IMR-90 (cell line): Measurements from ENCODE around the gene CFAP61. TPM values are rescaled to one million over a fixed set of nuclear protein-coding genes. Genes with fewer than 3 reads are reported as not detected.

Experiments
- ATAC-seq: fragments of 200-7000 bp; cut with Tn5 transposase; 2 replicates; pipeline ENCODE4 v1.9.1; 2020; ENCODE audit warnings: low read depth, mild to moderate bottlenecking, moderate library complexity
- BruUV-seq: library from RNA; stranded (reverse); fragments of 400-500 nt; replicated peaks from 2 replicates; lab custom pipeline; 2021; lab: Mats Ljungman, UMichigan
- CTCF ChIA-PET: fragments of 300-600 bp; formaldehyde crosslinking; extraction: SDS; loops from one replicate; lab custom pipeline; 2021; ENCODE audit warnings: antibody characterized with exemption; lab: Yijun Ruan, JAX
- POLR2A ChIA-PET: fragments of 300-600 bp; sonication (Branson Sonifier 250); formaldehyde crosslinking; loops from one replicate; lab custom pipeline; 2022; ENCODE audit warnings: antibody characterized with exemption; ENCODE audit not compliant: unreplicated experiment; lab: Charles Lee
- DNase-seq: peaks from one replicate; pipeline ENCODE4 v3.0.0; 2013
- H2AFZ ChIP-seq: replicated peaks from 2 replicates; pipeline ENCODE3; 2013; ENCODE audit warnings: low read length, mild to moderate bottlenecking; ENCODE audit not compliant: poor library complexity
- H2AK5ac ChIP-seq: 2 replicates; pipeline ENCODE4 v1.6.1; 2013; ENCODE audit warnings: low read depth, low read length, inconsistent platforms
- H2AK9ac ChIP-seq: replicated peaks from 2 replicates; pipeline ENCODE3; 2013; ENCODE audit warnings: mild to moderate bottlenecking, low read depth, low read length, moderate library complexity; ENCODE audit not compliant: poor library complexity
- H2BK120ac ChIP-seq: 2 replicates; pipeline ENCODE4 v1.6.1; 2013; ENCODE audit warnings: low read depth, low read length, inconsistent platforms
- H2BK15ac ChIP-seq: 3 replicates; pipeline ENCODE4 v1.6.1; 2013; ENCODE audit warnings: low read depth, low read length, inconsistent platforms
- H2BK20ac ChIP-seq: 2 replicates; pipeline ENCODE4 v1.6.1; 2013; ENCODE audit warnings: low read depth, mild to moderate bottlenecking, inconsistent platforms, low read length, moderate library complexity
- H2BK5ac ChIP-seq: 2 replicates; pipeline ENCODE4 v1.6.1; 2013; ENCODE audit warnings: mild to moderate bottlenecking, low read depth, low read length, inconsistent platforms; ENCODE audit not compliant: poor library complexity, severe bottlenecking
- H3K14ac ChIP-seq: replicated peaks from 2 replicates; pipeline ENCODE4 v1.6.1; 2013; ENCODE audit warnings: low read depth, low read length, inconsistent platforms
- H3K18ac ChIP-seq: 2 replicates; pipeline ENCODE4 v1.6.1; 2013; ENCODE audit warnings: low read depth, low read length, control low read depth
- H3K23ac ChIP-seq: 2 replicates; pipeline ENCODE4 v1.6.1; 2013; ENCODE audit warnings: low read depth, low read length, inconsistent platforms
- H3K27ac ChIP-seq: 2 replicates; pipeline ENCODE4 v1.5.1; 2013; ENCODE audit warnings: mild to moderate bottlenecking, control low read depth, low read length; ENCODE audit not compliant: insufficient read depth
- H3K27me3 ChIP-seq: 2 replicates; pipeline ENCODE4 v1.6.1; 2013; ENCODE audit warnings: low read length; ENCODE audit not compliant: control insufficient read depth, insufficient read depth
- H3K36me3 ChIP-seq: 2 replicates; pipeline ENCODE4 v1.6.1; 2013; ENCODE audit warnings: low read length, mixed read lengths; ENCODE audit not compliant: control insufficient read depth, insufficient read depth
- H3K4ac ChIP-seq: 2 replicates; pipeline ENCODE4 v1.6.1; 2013; ENCODE audit warnings: low read depth, low read length, inconsistent platforms
- H3K4me1 ChIP-seq: 2 replicates; pipeline ENCODE4 v1.6.1; 2013; ENCODE audit warnings: low read length, mixed read lengths; ENCODE audit not compliant: control insufficient read depth, insufficient read depth
- H3K4me2 ChIP-seq: 2 replicates; pipeline ENCODE4 v1.6.1; 2013; ENCODE audit warnings: low read depth, mild to moderate bottlenecking, control low read depth, low read length, moderate library complexity
- H3K4me3 ChIP-seq: 2 replicates; pipeline ENCODE4 v1.5.1; 2013; ENCODE audit warnings: low read depth, mild to moderate bottlenecking, control low read depth, low read length, moderate library complexity; ENCODE audit not compliant: insufficient read depth
- H3K56ac ChIP-seq: 2 replicates; pipeline ENCODE4 v1.6.1; 2013; ENCODE audit warnings: low read length, inconsistent platforms; ENCODE audit not compliant: insufficient read depth; ENCODE audit errors: extremely low read depth
- H3K79me1 ChIP-seq, 2 experiments: 2 replicates each; pipeline ENCODE4 v1.6.1; 2013; ENCODE audit warnings: low read length in 2 of 2, inconsistent platforms in 1 of 2, low read depth in 1 of 2
- H3K9ac ChIP-seq: 2 replicates; pipeline ENCODE4 v1.6.1; 2013; ENCODE audit warnings: low read depth, low read length, control low read depth
- H3K9me1 ChIP-seq: 2 replicates; pipeline ENCODE4 v1.6.1; 2013; ENCODE audit warnings: low read length, inconsistent platforms; ENCODE audit not compliant: insufficient read depth
- H3K9me3 ChIP-seq: 2 replicates; pipeline ENCODE4 v1.6.1; 2013; ENCODE audit warnings: low read length; ENCODE audit not compliant: control insufficient read depth, insufficient read depth
- H4K20me1 ChIP-seq: 2 replicates; pipeline ENCODE4 v1.6.1; 2013; ENCODE audit warnings: low read length, inconsistent platforms; ENCODE audit not compliant: insufficient read depth
- H4K5ac ChIP-seq: 2 replicates; pipeline ENCODE4 v1.6.1; 2013; ENCODE audit warnings: mild to moderate bottlenecking, low read depth, low read length, control low read depth
- H4K8ac ChIP-seq, 2 experiments: 2 replicates each; pipeline ENCODE4 v1.6.1; 2013; ENCODE audit warnings: low read depth in 2 of 2, low read length in 2 of 2, control low read depth in 1 of 2, inconsistent platforms in 1 of 2
- H4K91ac ChIP-seq: 2 replicates; pipeline ENCODE4 v1.6.1; 2013; ENCODE audit warnings: low read depth, low read length, inconsistent platforms; ENCODE audit not compliant: insufficient read depth
- BHLHE40 ChIP-seq: fragments of 150-350 bp; IDR thresholded peaks from 2 replicates; pipeline ENCODE4 v1.6.1; 2016; ENCODE audit warnings: mild to moderate bottlenecking, low read depth, low read length
- CEBPB ChIP-seq: IDR thresholded peaks from 2 replicates; pipeline ENCODE4 v1.6.1; 2012; ENCODE audit warnings: low read depth, low read length, improper control_type of control experiment
- CHD1 ChIP-seq: IDR thresholded peaks from 2 replicates; pipeline ENCODE4 v1.6.1; 2012; ENCODE audit warnings: low read depth, low read length, improper control_type of control experiment
- FOS ChIP-seq: fragments of 150-350 bp; IDR thresholded peaks from 2 replicates; pipeline ENCODE4 v1.6.1; 2016; ENCODE audit warnings: low read depth, low read length
- MAFK ChIP-seq: IDR thresholded peaks from 2 replicates; pipeline ENCODE4 v1.6.1; 2012; ENCODE audit warnings: low read depth, low read length, improper control_type of control experiment
- MAZ ChIP-seq: IDR thresholded peaks from 2 replicates; pipeline ENCODE4 v1.6.1; 2012; ENCODE audit warnings: low read depth, mild to moderate bottlenecking, low read length, improper control_type of control experiment, moderate library complexity, borderline replicate concordance
- MXI1 ChIP-seq: IDR thresholded peaks from 2 replicates; pipeline ENCODE4 v1.6.1; 2012; ENCODE audit warnings: low read depth, mild to moderate bottlenecking, low read length, moderate library complexity, borderline replicate concordance
- NFE2L2 ChIP-seq: fragments of 150-350 bp; IDR thresholded peaks from 2 replicates; pipeline ENCODE4 v1.6.1; 2016; ENCODE audit warnings: low read depth, mild to moderate bottlenecking, low read length
- POLR2A ChIP-seq: IDR thresholded peaks from 2 replicates; pipeline ENCODE4 v1.6.1; 2012; ENCODE audit warnings: mild to moderate bottlenecking, low read depth, low read length
- RAD21 ChIP-seq: IDR thresholded peaks from 2 replicates; pipeline ENCODE4 v1.6.1; 2012; ENCODE audit warnings: low read length, improper control_type of control experiment
- RCOR1 ChIP-seq: IDR thresholded peaks from 2 replicates; pipeline ENCODE4 v1.6.1; 2012; ENCODE audit warnings: mild to moderate bottlenecking, low read length, improper control_type of control experiment; ENCODE audit not compliant: insufficient replicate concordance
- RFX5 ChIP-seq: IDR thresholded peaks from 2 replicates; pipeline ENCODE4 v1.8.0; 2012; ENCODE audit warnings: low read depth, mild to moderate bottlenecking, low read length, moderate library complexity
- SMC3 ChIP-seq: fragments of 150-350 bp; IDR thresholded peaks from 2 replicates; pipeline ENCODE4 v1.6.1; 2016; ENCODE audit warnings: low read depth, mild to moderate bottlenecking, antibody characterized with exemption, low read length, moderate library complexity
- dilution Hi-C: fragments of 300-500 bp; cut with HindIII; formaldehyde crosslinking; loops from one replicate; pipeline ENCODE4 v1.14.3; 2018; ENCODE audit warnings: low sequenced_read_pairs; ENCODE audit not compliant: unreplicated experiment
- in situ Hi-C: fragments of 300-500 bp; cut with MboI; formaldehyde crosslinking; loops from 3 replicates; pipeline ENCODE4 v1.14.3; 2019; ENCODE audit warnings: low sequenced_read_pairs, inconsistent platforms, mixed read lengths
- intact Hi-C: fragments of 100-400 bp; cut with micrococcal nuclease; formaldehyde crosslinking; loops from 2 replicates; pipeline ENCODE4 v1.10.0; 2022
- polyA plus RNA-seq, 3 experiments: library from polyadenylated mRNA; depleted of rRNA; stranded (reverse); fragments of >200 nt; gene quantifications; 2 replicates each; pipeline ENCODE4 v1.2.3, GENCODE V29; 2012; ENCODE audit warnings: low replicate concordance in 1 of 3
- total RNA-seq: library from RNA; depleted of rRNA; stranded (reverse); fragments of >200 nt; gene quantifications from 2 replicates; pipeline ENCODE4 v1.2.3, GENCODE V29; 2012
- TF ChIP-seq, protein P1 (sequence below): conservative IDR thresholded peaks from 2 replicates; pipeline ENCODE4 v1.5.1; 2012; ENCODE audit warnings: mild to moderate bottlenecking, low read depth, low read length, improper control_type of control experiment
- TF ChIP-seq, protein P2 (sequence below): fragments of 150-350 bp; IDR thresholded peaks from 2 replicates; pipeline ENCODE4 v1.6.1; 2016; ENCODE audit warnings: low read depth, mild to moderate bottlenecking, low read length, moderate library complexity, borderline replicate concordance
- TF ChIP-seq, protein P3 (sequence below): fragments of 150-350 bp; IDR thresholded peaks from 2 replicates; pipeline ENCODE4 v1.6.1; 2017; ENCODE audit warnings: mild to moderate bottlenecking, antibody characterized with exemption, low read length, low read depth

Gene CFAP61
- total and polyA plus RNA-seq, 2 of the 4 experiments (the other 2 are of a cell fraction) = 0.07 TPM; not detected in 1

DNA sequence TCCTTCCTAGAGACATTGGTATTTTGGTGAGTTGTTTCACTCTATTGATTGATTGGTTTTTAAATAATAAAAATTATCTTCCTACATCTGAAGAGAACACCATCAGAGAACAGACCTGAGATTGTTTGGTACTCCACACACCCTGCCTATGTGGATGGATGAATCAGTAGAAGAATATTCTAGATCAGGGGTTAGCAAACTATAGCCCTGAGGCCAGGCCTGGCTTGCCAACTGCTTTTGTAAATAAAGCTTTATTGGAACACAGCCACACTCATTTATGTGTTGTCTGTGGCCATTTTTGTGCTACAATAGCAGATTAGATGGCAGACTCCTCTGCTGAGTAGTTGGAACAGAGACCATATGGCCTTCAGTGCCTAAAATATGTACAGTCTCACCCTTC is 176.0 kb downstream of the CFAP61 start:
- H3K14ac ChIP-seq = no peak overlapping the region
- H2AFZ ChIP-seq = no peak overlapping the region
- no peak overlapping the region for H3K4me2 ChIP-seq
- H2BK20ac ChIP-seq = no peak overlapping the region
- ATAC-seq (no peak), DNase-seq (no peak)
- H3K4me3 ChIP-seq = no peak overlapping the region
- dilution Hi-C loops (no loop called here), in situ Hi-C loops (loop anchor here (25.0 kb wide), 1 partner anchor 541 kb away; no protein-coding TSS in a partner anchor), intact Hi-C loops (no loop called here)
- H3K56ac ChIP-seq = no peak overlapping the region
- H2BK5ac ChIP-seq = no peak overlapping the region
- no peak overlapping the region for H3K4ac ChIP-seq
- H3K9me3 ChIP-seq = no peaks in the 10 kb centered on the region
- POLR2A ChIA-PET = no interaction called here
- H3K27ac ChIP-seq = no peak overlapping the region
- CTCF ChIA-PET = no interaction called here
- TF ChIP-seq MAFK = no peak
- TF ChIP-seq RAD21 = no peak
- TF ChIP-seq, protein P1, sequence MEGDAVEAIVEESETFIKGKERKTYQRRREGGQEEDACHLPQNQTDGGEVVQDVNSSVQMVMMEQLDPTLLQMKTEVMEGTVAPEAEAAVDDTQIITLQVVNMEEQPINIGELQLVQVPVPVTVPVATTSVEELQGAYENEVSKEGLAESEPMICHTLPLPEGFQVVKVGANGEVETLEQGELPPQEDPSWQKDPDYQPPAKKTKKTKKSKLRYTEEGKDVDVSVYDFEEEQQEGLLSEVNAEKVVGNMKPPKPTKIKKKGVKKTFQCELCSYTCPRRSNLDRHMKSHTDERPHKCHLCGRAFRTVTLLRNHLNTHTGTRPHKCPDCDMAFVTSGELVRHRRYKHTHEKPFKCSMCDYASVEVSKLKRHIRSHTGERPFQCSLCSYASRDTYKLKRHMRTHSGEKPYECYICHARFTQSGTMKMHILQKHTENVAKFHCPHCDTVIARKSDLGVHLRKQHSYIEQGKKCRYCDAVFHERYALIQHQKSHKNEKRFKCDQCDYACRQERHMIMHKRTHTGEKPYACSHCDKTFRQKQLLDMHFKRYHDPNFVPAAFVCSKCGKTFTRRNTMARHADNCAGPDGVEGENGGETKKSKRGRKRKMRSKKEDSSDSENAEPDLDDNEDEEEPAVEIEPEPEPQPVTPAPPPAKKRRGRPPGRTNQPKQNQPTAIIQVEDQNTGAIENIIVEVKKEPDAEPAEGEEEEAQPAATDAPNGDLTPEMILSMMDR = no peak
- TF ChIP-seq, protein P2, sequence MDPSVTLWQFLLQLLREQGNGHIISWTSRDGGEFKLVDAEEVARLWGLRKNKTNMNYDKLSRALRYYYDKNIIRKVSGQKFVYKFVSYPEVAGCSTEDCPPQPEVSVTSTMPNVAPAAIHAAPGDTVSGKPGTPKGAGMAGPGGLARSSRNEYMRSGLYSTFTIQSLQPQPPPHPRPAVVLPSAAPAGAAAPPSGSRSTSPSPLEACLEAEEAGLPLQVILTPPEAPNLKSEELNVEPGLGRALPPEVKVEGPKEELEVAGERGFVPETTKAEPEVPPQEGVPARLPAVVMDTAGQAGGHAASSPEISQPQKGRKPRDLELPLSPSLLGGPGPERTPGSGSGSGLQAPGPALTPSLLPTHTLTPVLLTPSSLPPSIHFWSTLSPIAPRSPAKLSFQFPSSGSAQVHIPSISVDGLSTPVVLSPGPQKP = no peak
- TF ChIP-seq, protein P3, sequence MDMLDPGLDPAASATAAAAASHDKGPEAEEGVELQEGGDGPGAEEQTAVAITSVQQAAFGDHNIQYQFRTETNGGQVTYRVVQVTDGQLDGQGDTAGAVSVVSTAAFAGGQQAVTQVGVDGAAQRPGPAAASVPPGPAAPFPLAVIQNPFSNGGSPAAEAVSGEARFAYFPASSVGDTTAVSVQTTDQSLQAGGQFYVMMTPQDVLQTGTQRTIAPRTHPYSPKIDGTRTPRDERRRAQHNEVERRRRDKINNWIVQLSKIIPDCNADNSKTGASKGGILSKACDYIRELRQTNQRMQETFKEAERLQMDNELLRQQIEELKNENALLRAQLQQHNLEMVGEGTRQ = no peak
- no peak for TF ChIP-seq MXI1
- TF ChIP-seq FOS = no peak
- TF ChIP-seq MAZ = no peak
- no peak for TF ChIP-seq BHLHE40
- no peak for TF ChIP-seq POLR2A
- TF ChIP-seq NFE2L2 = no peak
- no peak for TF ChIP-seq RFX5
- TF ChIP-seq RCOR1 = no peak
- TF ChIP-seq CEBPB = no peak
- no peak for TF ChIP-seq SMC3
- no peak for TF ChIP-seq CHD1
- no peak overlapping the region for H4K5ac ChIP-seq
- no peak overlapping the region for H4K91ac ChIP-seq
- no peaks in the 10 kb centered on the region for H4K20me1 ChIP-seq
- no peaks in the 10 kb centered on the region for H3K4me1 ChIP-seq
- H3K79me1 ChIP-seq = no peaks in the 10 kb centered on the region
- H2AK5ac ChIP-seq = no peak overlapping the region
- peaks cover 4% of the 10 kb centered on the region for H3K27me3 ChIP-seq
- no peak overlapping the region for H3K9ac ChIP-seq
- H2BK120ac ChIP-seq = no peak overlapping the region
- H3K9me1 ChIP-seq = no peaks in the 10 kb centered on the region
- BruUV-seq = no TSS peak
- H3K23ac ChIP-seq = no peak overlapping the region
- H4K8ac ChIP-seq = no peak overlapping the region
- no peak overlapping the region for H3K18ac ChIP-seq
- H2AK9ac ChIP-seq = no peak overlapping the region
- no peaks in the 10 kb centered on the region for H3K36me3 ChIP-seq
- no peak overlapping the region for H2BK15ac ChIP-seq
